GM12873 (cell line): ENCODE results near the gene CEACAM7.

Experiments used
- TF ChIP-seq, protein P1 (sequence below): IDR thresholded peaks from 2 replicates; pipeline ENCODE4 v1.5.1; 2012; ENCODE audit warnings: low read depth, mild to moderate bottlenecking, moderate library complexity, low read length, control low read depth; ENCODE audit not compliant: insufficient read depth; ENCODE audit errors: missing control alignments

The CEACAM7 gene

DNA sequence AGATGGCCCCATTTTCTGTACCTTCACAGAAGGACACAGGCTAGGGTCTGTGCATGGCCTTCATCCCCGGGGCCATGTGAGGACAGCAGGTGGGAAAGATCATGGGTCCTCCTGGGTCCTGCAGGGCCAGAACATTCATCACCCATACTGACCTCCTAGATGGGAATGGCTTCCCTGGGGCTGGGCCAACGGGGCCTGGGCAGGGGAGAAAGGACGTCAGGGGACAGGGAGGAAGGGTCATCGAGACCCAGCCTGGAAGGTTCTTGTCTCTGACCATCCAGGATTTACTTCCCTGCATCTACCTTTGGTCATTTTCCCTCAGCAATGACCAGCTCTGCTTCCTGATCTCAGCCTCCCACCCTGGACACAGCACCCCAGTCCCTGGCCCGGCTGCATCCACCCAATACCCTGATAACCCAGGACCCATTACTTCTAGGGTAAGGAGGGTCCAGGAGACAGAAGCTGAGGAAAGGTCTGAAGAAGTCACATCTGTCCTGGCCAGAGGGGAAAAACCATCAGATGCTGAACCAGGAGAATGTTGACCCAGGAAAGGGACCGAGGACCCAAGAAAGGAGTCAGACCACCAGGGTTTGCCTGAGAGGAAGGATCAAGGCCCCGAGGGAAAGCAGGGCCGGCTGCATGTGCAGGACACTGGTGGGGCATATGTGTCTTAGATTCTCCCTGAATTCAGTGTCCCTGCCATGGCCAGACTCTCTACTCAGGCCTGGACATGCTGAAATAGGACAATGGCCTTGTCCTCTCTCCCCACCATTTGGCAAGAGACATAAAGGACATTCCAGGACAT lies 7.0 kb upstream of the CEACAM7 start:
- TF ChIP-seq, protein P1, sequence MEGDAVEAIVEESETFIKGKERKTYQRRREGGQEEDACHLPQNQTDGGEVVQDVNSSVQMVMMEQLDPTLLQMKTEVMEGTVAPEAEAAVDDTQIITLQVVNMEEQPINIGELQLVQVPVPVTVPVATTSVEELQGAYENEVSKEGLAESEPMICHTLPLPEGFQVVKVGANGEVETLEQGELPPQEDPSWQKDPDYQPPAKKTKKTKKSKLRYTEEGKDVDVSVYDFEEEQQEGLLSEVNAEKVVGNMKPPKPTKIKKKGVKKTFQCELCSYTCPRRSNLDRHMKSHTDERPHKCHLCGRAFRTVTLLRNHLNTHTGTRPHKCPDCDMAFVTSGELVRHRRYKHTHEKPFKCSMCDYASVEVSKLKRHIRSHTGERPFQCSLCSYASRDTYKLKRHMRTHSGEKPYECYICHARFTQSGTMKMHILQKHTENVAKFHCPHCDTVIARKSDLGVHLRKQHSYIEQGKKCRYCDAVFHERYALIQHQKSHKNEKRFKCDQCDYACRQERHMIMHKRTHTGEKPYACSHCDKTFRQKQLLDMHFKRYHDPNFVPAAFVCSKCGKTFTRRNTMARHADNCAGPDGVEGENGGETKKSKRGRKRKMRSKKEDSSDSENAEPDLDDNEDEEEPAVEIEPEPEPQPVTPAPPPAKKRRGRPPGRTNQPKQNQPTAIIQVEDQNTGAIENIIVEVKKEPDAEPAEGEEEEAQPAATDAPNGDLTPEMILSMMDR: no peak

GRCh38 chr19:41694196-41694595 lies 6.1 kb upstream of the CEACAM7 start:
- TF ChIP-seq, protein P1: no peak

- TF ChIP-seq, protein P1: peak; percentile 84
These were observed 3.3 kb upstream of the CEACAM7 start for GRCh38 chr19:41691268-41691970.

DNA sequence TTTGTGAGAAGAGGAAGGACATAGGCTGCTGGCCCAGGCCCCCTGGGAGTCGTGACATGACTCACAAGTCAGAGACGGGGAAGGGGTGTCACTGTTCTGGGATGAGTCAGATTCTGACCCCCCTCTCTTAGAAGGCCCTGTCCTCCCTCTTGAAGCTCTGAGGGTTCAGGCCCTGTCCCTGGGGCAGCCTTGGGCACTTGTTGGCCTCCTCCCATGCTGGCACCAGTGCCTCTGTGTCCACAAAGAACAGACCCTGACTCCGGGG lies 2.7 kb upstream of the CEACAM7 start:
- TF ChIP-seq, protein P1: no peak

GRCh38 chr19:41689993-41690800 lies 2.1 kb upstream of the CEACAM7 start:
- TF ChIP-seq, protein P1: peak; percentile 17

- TF ChIP-seq, protein P1: no peak
These were observed 617 bp upstream of the CEACAM7 start for GRCh38 chr19:41688687-41689086.

GRCh38 chr19:41687419-41687818 lies 651 bp downstream of the CEACAM7 start:
- TF ChIP-seq, protein P1: no peak
